K562 (cell line): ENCODE measurements around the gene MAD2L1BP. TPM values are rescaled to one million over a fixed set of nuclear protein-coding genes. Genes with fewer than 3 reads are reported as not detected.
A peak's percentile ranks its signal among the peaks of the same experiment; 100 is the strongest.

Experiments
- BMI1 ChIP-seq: fragments of 150-350 bp; IDR thresholded peaks from 2 replicates; pipeline ENCODE4 v1.6.1; 2014; ENCODE audit warnings: low read length
- CREB1 ChIP-seq, 2 experiments: sonication (generic) in 1 of 2; formaldehyde crosslinking in 1 of 2; IDR thresholded peaks; 2 replicates each; pipeline versions ENCODE4 v1.6.1 to v1.8.0; 2012 to 2022; ENCODE audit warnings: inconsistent platforms in 1 of 2, mild to moderate bottlenecking in 1 of 2, missing genetic modification reagents in 1 of 2, moderate library complexity in 1 of 2
- E2F4 ChIP-seq: sonication (generic); formaldehyde crosslinking; IDR thresholded peaks from 2 replicates; pipeline ENCODE4 v1.8.0; 2022; ENCODE audit warnings: mild to moderate bottlenecking, low read depth, missing genetic modification reagents
- EHMT2 ChIP-seq: fragments of 450-650 bp; IDR thresholded peaks from 2 replicates; pipeline ENCODE4 v1.6.1; 2018; ENCODE audit warnings: antibody characterized with exemption
- GTF2E2 ChIP-seq: fragments of 200-800 bp; sonication (Bioruptor generic); IDR thresholded peaks from 2 replicates; pipeline ENCODE4 v1.6.1; 2016; ENCODE audit warnings: missing genetic modification characterization, missing compliant biosample characterization
- MAX ChIP-seq: sonication (generic); formaldehyde crosslinking; IDR thresholded peaks from 2 replicates; pipeline ENCODE4 v1.9.0; 2022; ENCODE audit warnings: mild to moderate bottlenecking, missing genetic modification reagents
- MNT ChIP-seq, 2 experiments: fragments of 450-650 bp; conservative IDR thresholded peaks; 2 replicates each; pipeline ENCODE4 v1.6.1; 2017; ENCODE audit warnings: mild to moderate bottlenecking in 2 of 2, moderate library complexity in 2 of 2
- NCOA2 ChIP-seq, 2 experiments: fragments of 450-650 bp; IDR thresholded peaks; 2 replicates each; pipeline ENCODE4 v1.6.1; 2018; ENCODE audit warnings: mild to moderate bottlenecking in 2 of 2, moderate library complexity in 1 of 2; ENCODE audit not compliant: partially characterized antibody in 2 of 2
- NCOR1 ChIP-seq: fragments of 450-650 bp; IDR thresholded peaks from 2 replicates; pipeline ENCODE4 v1.6.1; 2016; ENCODE audit warnings: mild to moderate bottlenecking, moderate library complexity
- NR4A1 ChIP-seq, 2 experiments: fragments of 250-450 bp in 1 of 2; fragments of 450-650 bp in 1 of 2; sonication (Bioruptor Pico) in 1 of 2; IDR thresholded peaks; 2 replicates each; pipeline versions ENCODE4 v1.4.0 to v1.6.1; 2016 to 2020; ENCODE audit warnings: mild to moderate bottlenecking in 2 of 2, missing compliant biosample characterization in 1 of 2, missing genetic modification characterization in 1 of 2, moderate library complexity in 1 of 2
- RBM15 ChIP-seq: fragments of 200-400 bp; formaldehyde crosslinking; IDR thresholded peaks from 2 replicates; pipeline ENCODE4 v1.6.1; 2018; ENCODE audit warnings: mild to moderate bottlenecking, low read length, moderate library complexity; ENCODE audit not compliant: insufficient read depth
- RNF2 ChIP-seq: sonication (generic); IDR thresholded peaks from 2 replicates; pipeline ENCODE4 v1.6.1; 2016
- RNF219 ChIP-seq: fragments of 250-450 bp; sonication (Bioruptor Pico); IDR thresholded peaks from 2 replicates; pipeline ENCODE4 v1.5.0; 2022; ENCODE audit warnings: mild to moderate bottlenecking
- TEAD4 ChIP-seq, 2 experiments: sonication (generic) in 1 of 2; formaldehyde crosslinking in 1 of 2; IDR thresholded peaks; 2 replicates each; pipeline versions ENCODE4 v1.6.1 to v1.8.0; 2012 to 2022; ENCODE audit warnings: borderline replicate concordance in 1 of 2, inconsistent platforms in 1 of 2, low read length in 1 of 2, mild to moderate bottlenecking in 1 of 2, missing genetic modification reagents in 1 of 2
- TFAP4 ChIP-seq: sonication (generic); formaldehyde crosslinking; IDR thresholded peaks from 2 replicates; pipeline ENCODE4 v1.8.0; 2022; ENCODE audit warnings: missing genetic modification reagents, mild to moderate bottlenecking, moderate library complexity, borderline replicate concordance
- ZFP30 ChIP-seq: fragments of 250-450 bp; sonication (Bioruptor Pico); IDR thresholded peaks from 2 replicates; pipeline ENCODE4 v1.8.0; 2022; ENCODE audit warnings: moderate library complexity, mild to moderate bottlenecking, inconsistent platforms, borderline replicate concordance
- ZNF143 ChIP-seq: sonication (generic); formaldehyde crosslinking; IDR thresholded peaks from 2 replicates; pipeline ENCODE4 v1.9.0; 2022; ENCODE audit warnings: mild to moderate bottlenecking, missing genetic modification reagents
- ZNF263 ChIP-seq: sonication (generic); formaldehyde crosslinking; IDR thresholded peaks from 2 replicates; pipeline ENCODE4 v1.8.0; 2022; ENCODE audit warnings: mild to moderate bottlenecking, missing genetic modification reagents, borderline replicate concordance
- ZNF780A ChIP-seq: fragments of 250-450 bp; sonication (Bioruptor Pico); IDR thresholded peaks from 2 replicates; pipeline ENCODE4 v1.5.0; 2021; ENCODE audit warnings: mild to moderate bottlenecking
- polyA plus RNA-seq, 8 experiments: library from polyadenylated mRNA; depleted of rRNA in 4 of 8; stranded (reverse) in 5 of 8; unstranded in 3 of 8; fragments of >200 nt; fragmentation: Nextera tagmentation in 2 of 8; fragmentation: Illumina TruSeq in 1 of 8; extraction: Ambion mirVana in 2 of 8; extraction: Trizol in 1 of 8; gene quantifications; 2 replicates each; pipeline versions ENCODE4 v1.2.1 to v1.2.3, GENCODE V29; 2011 to 2014; ENCODE audit warnings: inconsistent platforms in 1 of 8, missing spikeins in 1 of 8
- total RNA-seq, 7 experiments: library from RNA; depleted of rRNA in 6 of 7; stranded (reverse); fragments of >200 nt in 6 of 7; fragmentation: Illumina TruSeq in 2 of 7; extraction: Trizol in 2 of 7; gene quantifications; 2 replicates each; pipeline versions ENCODE4 v1.2.1 to v1.2.3, GENCODE V29; 2011 to 2021; ENCODE audit warnings: low replicate concordance in 1 of 7

Gene MAD2L1BP
- total and polyA plus RNA-seq, 9 of the 15 experiments (the other 6 are each of a cell fraction or from before 2014, with no cell fraction given): 69.7 to 321 (median 111) TPM

GRCh38 chr6:43629505-43630300 lies 5.9 kb upstream of the MAD2L1BP start (continued):
- TF ChIP-seq ZNF263 (CRISPR knock-in tag): peak; percentile 37; the same call in 1 of the 2 replicates
- TF ChIP-seq EHMT2: no peak
- TF ChIP-seq TFAP4 (CRISPR knock-in tag): no peak; the same call in 1 of the 2 replicates
- TF ChIP-seq RBM15: no peak
- no peak for TF ChIP-seq MNT (conservative IDR thresholded peaks at IDR 0.05)
- TF ChIP-seq RNF2: peak; percentile 48; the same call in 1 of the 2 replicates
- peak; percentile 61; the same call in 1 of the 2 replicates for TF ChIP-seq TEAD4 (IDR thresholded peaks at IDR 0.05; ENCODE audit: low read length)
- 0 out of 2 replicates have a peak, but pooled peaks have one; percentile 29 for TF ChIP-seq TEAD4 (CRISPR knock-in tag; IDR thresholded peaks at IDR 0.05; ENCODE audit: borderline replicate concordance)
- TF ChIP-seq MAX (CRISPR knock-in tag): 0 out of 2 replicates have a peak, but pooled peaks have one; percentile 25
- TF ChIP-seq CREB1 (IDR thresholded peaks at IDR 0.05): no peak
- 0 out of 2 replicates have a peak, but pooled peaks have one; percentile 9 for TF ChIP-seq CREB1 (CRISPR knock-in tag; IDR thresholded peaks at IDR 0.05)
- TF ChIP-seq E2F4 (CRISPR knock-in tag): no peak
- peak; percentile 63; the same call in 1 of the 2 replicates for TF ChIP-seq ZNF143
- peak; percentile 93 for TF ChIP-seq GTF2E2 (tag)
- TF ChIP-seq ZNF780A (CRISPR knock-in tag): no peak
- TF ChIP-seq NR4A1 (CRISPR knock-in tag; IDR thresholded peaks at IDR 0.05): no peak
- peak; percentile 83 for TF ChIP-seq NR4A1 (tag; IDR thresholded peaks at IDR 0.05)
- TF ChIP-seq ZFP30: no peak
- no peak for TF ChIP-seq RNF219 (CRISPR knock-in tag)
- no peak for TF ChIP-seq NCOA2 (IDR thresholded peaks at IDR 0.05; ENCODE audit: partially characterized antibody in 2 of 2)
- no peak for TF ChIP-seq BMI1
- TF ChIP-seq NCOR1: no peak
